K562 (cell line): ENCODE results near the gene LGI4. TPM values are rescaled to one million over a fixed set of nuclear protein-coding genes. Genes with fewer than 3 reads are reported as not detected.

Experiments used
- ATAC-seq: fragments of 200-7000 bp; cut with Tn5 transposase; 3 replicates; pipeline ENCODE4 v1.9.1; 2020; ENCODE audit warnings: moderate library complexity
- BruUV-seq: library from RNA; stranded (reverse); fragments of 400-500 nt; replicated peaks from 2 replicates; lab custom pipeline; 2021; lab: Mats Ljungman, UMichigan
- CTCF ChIA-PET: fragments of 300-600 bp; formaldehyde crosslinking; extraction: SDS; loops from one replicate; lab custom pipeline; 2021; ENCODE audit warnings: low intra/inter-chr PET ratio; lab: Yijun Ruan, JAX
- POLR2A ChIA-PET: fragments of 300-600, 350-650 bp; sonication (Branson Sonifier 250); formaldehyde crosslinking; extraction: SDS; loops from one replicate; lab custom pipeline; 2021; ENCODE audit warnings: antibody characterized with exemption, inconsistent platforms; lab: Yijun Ruan, JAX
- DNase-seq, 4 experiments: peaks; one replicate each; pipeline versions ENCODE4 v3.0.0 to v3.0.0-alpha.2; 2011 to 2018; ENCODE audit warnings: low spot score in 3 of 4, mixed read lengths in 3 of 4; ENCODE audit errors: extremely low read depth in 1 of 4
- FAIRE-seq: peaks from 2 replicates; lab custom pipeline; 2011; peaks lifted over from hg19 to GRCh38; lab: Jason Lieb, UNC
- H2AFZ ChIP-seq: 2 replicates; pipeline ENCODE4 v1.6.0; 2011; ENCODE audit warnings: low read depth, low read length, control low read depth, inconsistent platforms
- H3K27ac ChIP-seq: fragments of 200-600 bp; 3 replicates; pipeline ENCODE4 v1.8.0; 2011; ENCODE audit warnings: low read depth, mild to moderate bottlenecking, control low read depth, inconsistent platforms, low read length, moderate library complexity, mixed read lengths; ENCODE audit errors: extremely low read depth
- H3K27me3 ChIP-seq, 2 experiments: fragments of 300-600 bp in 1 of 2; 2 replicates in 1 of 2; 3 replicates in 1 of 2; pipeline versions ENCODE4 v1.6.0 to v1.8.0; 2011; ENCODE audit warnings: inconsistent platforms in 2 of 2, low read length in 2 of 2, mild to moderate bottlenecking in 1 of 2, mixed read lengths in 1 of 2, moderate library complexity in 1 of 2; ENCODE audit not compliant: control insufficient read depth in 2 of 2, insufficient read depth in 2 of 2
- H3K36me3 ChIP-seq: fragments of 300-600 bp; 3 replicates; pipeline ENCODE4 v1.8.0; 2011; ENCODE audit warnings: mild to moderate bottlenecking, low read length, inconsistent platforms; ENCODE audit not compliant: control insufficient read depth, insufficient read depth
- H3K4me1 ChIP-seq, 2 experiments: fragments of 200-600 bp in 1 of 2; replicated peaks in 1 of 2; 2 replicates in 1 of 2; 3 replicates in 1 of 2; pipeline versions ENCODE4 v1.5.1 to v1.8.0; 2011; ENCODE audit warnings: inconsistent platforms in 2 of 2, low read length in 2 of 2, mild to moderate bottlenecking in 1 of 2, mixed read lengths in 1 of 2, moderate library complexity in 1 of 2; ENCODE audit not compliant: control insufficient read depth in 2 of 2, insufficient read depth in 2 of 2
- H3K4me2 ChIP-seq: 2 replicates; pipeline ENCODE4 v1.6.1; 2011; ENCODE audit warnings: low read length, control low read depth, inconsistent platforms, mixed read lengths; ENCODE audit not compliant: insufficient read depth
- H3K4me3 ChIP-seq: fragments of 200-600 bp; sonication (generic), shearing (Covaris generic); 2 replicates; pipeline ENCODE4 v1.5.1; 2016; ENCODE audit warnings: control low read depth, inconsistent platforms
- H3K79me2 ChIP-seq: fragments of 200-600 bp; 3 replicates; pipeline ENCODE4 v1.8.0; 2011; ENCODE audit warnings: low read length, inconsistent platforms; ENCODE audit not compliant: control insufficient read depth, insufficient read depth
- H3K9ac ChIP-seq, 2 experiments: 2 replicates each; pipeline versions ENCODE4 v1.6.0 to v1.6.1; 2011; ENCODE audit warnings: low read depth in 2 of 2, low read length in 2 of 2, control low read depth in 1 of 2, inconsistent platforms in 1 of 2, mild to moderate bottlenecking in 1 of 2, mixed read lengths in 1 of 2; ENCODE audit not compliant: insufficient read depth in 1 of 2
- H3K9me1 ChIP-seq: one replicate; pipeline ENCODE4 v1.6.0; 2011; ENCODE audit warnings: inconsistent platforms, mild to moderate bottlenecking, low read length, moderate library complexity; ENCODE audit not compliant: control insufficient read depth, insufficient read depth
- H3K9me3 ChIP-seq: replicated peaks from 2 replicates; pipeline ENCODE4 v1.5.1; 2011; ENCODE audit warnings: low read depth, low read length, inconsistent platforms; ENCODE audit not compliant: control insufficient read depth, insufficient read depth
- H4K20me1 ChIP-seq: replicated peaks from 2 replicates; pipeline ENCODE4 v1.6.1; 2011; ENCODE audit warnings: low read length, inconsistent platforms, mixed read lengths; ENCODE audit not compliant: control insufficient read depth, insufficient read depth
- NRF1 ChIP-seq, 2 experiments: fragments of 450-650 bp; IDR thresholded peaks in 1 of 2; conservative IDR thresholded peaks in 1 of 2; 2 replicates each; pipeline ENCODE4 v1.6.1; 2014; ENCODE audit warnings: mild to moderate bottlenecking in 2 of 2
- ZNF408 ChIP-seq: fragments of 250-450 bp; sonication (Bioruptor Pico); IDR thresholded peaks from 2 replicates; pipeline ENCODE4 v1.4.0; 2020; ENCODE audit warnings: low read depth, mild to moderate bottlenecking, moderate library complexity
- WGBS: fragments of 100-300 bp; shearing (Covaris generic); methylation state at CpG from one replicate; pipeline ENCODE4 v1.1.6; 2016; ENCODE audit warnings: low coverage, mixed read lengths; ENCODE audit not compliant: insufficient coverage; ENCODE audit errors: missing lambda C conversion rate; 5-methylcytosine and 5-hydroxymethylcytosine counted together
- in situ Hi-C: fragments of 300-500 bp; cut with MboI; formaldehyde crosslinking; loops from 4 replicates; pipeline ENCODE4 v1.15.0; 2018; ENCODE audit warnings: inconsistent platforms, mixed read lengths
- intact Hi-C: fragments of 100-400 bp; cut with micrococcal nuclease; formaldehyde crosslinking; loops from 2 replicates; pipeline ENCODE4 v1.14.2; 2022
- polyA plus RNA-seq, 8 experiments: library from polyadenylated mRNA; depleted of rRNA in 4 of 8; stranded (reverse) in 5 of 8; unstranded in 3 of 8; fragments of >200 nt; fragmentation: Nextera tagmentation in 2 of 8; fragmentation: Illumina TruSeq in 1 of 8; extraction: Ambion mirVana in 2 of 8; extraction: Trizol in 1 of 8; gene quantifications; 2 replicates each; pipeline versions ENCODE4 v1.2.1 to v1.2.3, GENCODE V29; 2011 to 2014; ENCODE audit warnings: inconsistent platforms in 1 of 8, missing spikeins in 1 of 8
- total RNA-seq, 7 experiments: library from RNA; depleted of rRNA in 6 of 7; stranded (reverse); fragments of >200 nt in 6 of 7; fragmentation: Illumina TruSeq in 2 of 7; extraction: Trizol in 2 of 7; gene quantifications; 2 replicates each; pipeline versions ENCODE4 v1.2.1 to v1.2.3, GENCODE V29; 2011 to 2021; ENCODE audit warnings: low replicate concordance in 1 of 7
- TF ChIP-seq, protein P1 (sequence below): sonication (generic); formaldehyde crosslinking; IDR thresholded peaks from 2 replicates; pipeline ENCODE4 v1.8.1; 2023; ENCODE audit warnings: missing genetic modification reagents, mild to moderate bottlenecking, borderline replicate concordance

The LGI4 gene
- total and polyA plus RNA-seq, 9 of the 15 experiments (the other 6 are each of a cell fraction or from before 2014, with no cell fraction given), result 0.14 to 0.30 (median 0.24) TPM; not detected in 4

DNA sequence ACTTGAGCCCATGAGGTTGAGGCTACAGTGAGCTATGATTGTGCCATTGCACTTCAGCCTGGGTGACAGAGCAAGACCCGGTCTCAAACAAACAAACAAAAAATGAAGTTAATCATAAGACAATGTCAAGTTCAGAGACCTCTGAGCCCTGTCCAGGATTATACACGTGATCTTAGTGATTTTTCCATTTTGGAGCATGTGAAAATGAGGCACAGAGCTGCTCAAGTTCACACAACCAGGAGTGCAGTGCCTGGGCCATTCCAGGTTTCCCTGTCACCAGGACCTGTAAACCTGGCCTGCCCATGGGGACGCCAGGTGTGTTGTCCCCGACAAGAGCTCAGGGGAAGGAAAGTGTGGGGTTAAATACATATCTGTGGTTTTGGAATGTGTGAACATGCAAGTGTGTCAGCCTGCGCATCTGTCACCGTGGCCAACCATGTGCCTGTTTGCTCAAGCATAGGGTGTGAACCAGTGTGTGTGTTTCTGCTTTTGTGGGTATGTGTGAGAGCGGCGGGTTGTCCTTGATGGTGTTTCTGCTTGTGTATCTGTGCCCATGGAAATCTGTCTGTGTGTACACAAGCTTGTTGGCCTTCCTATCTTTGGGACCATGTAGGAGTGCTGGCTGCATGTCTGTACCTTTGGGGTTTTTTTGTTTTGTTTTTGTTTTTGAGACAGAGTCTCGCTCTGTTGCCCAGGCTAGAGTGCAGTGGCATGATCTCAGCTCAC is 2.3 kb upstream of the LGI4 start:
- Histone ChIP-seq H3K36me3 (no peaks in the 10 kb centered on the region), H3K27ac (no peak overlapping the region), H4K20me1 (0 out of 2 replicates have a peak, but pooled peaks cover 4% of the 10 kb centered on the region), H2AFZ (no peak overlapping the region), H3K27me3 (peaks cover 0 to 16% of the 10 kb centered on the region in 2 experiments; a peak in 4 of 5 replicates), H3K4me1 (peaks cover 10 to 45% of the 10 kb centered on the region in 2 experiments), H3K9ac (0 out of 4 replicates have a peak overlapping the region, but pooled peaks of 1 of the 2 experiments have one; percentile 46), H3K9me3 (no peaks in the 10 kb centered on the region), H3K4me3 (no peak overlapping the region), H3K79me2 (no peaks in the 10 kb centered on the region), H3K9me1 (no peaks in the 10 kb centered on the region), H3K4me2 (no peak overlapping the region)
- WGBS, result 27% methylated on average over 9 of the region's 9 CpGs
- TF ChIP-seq, protein P1, sequence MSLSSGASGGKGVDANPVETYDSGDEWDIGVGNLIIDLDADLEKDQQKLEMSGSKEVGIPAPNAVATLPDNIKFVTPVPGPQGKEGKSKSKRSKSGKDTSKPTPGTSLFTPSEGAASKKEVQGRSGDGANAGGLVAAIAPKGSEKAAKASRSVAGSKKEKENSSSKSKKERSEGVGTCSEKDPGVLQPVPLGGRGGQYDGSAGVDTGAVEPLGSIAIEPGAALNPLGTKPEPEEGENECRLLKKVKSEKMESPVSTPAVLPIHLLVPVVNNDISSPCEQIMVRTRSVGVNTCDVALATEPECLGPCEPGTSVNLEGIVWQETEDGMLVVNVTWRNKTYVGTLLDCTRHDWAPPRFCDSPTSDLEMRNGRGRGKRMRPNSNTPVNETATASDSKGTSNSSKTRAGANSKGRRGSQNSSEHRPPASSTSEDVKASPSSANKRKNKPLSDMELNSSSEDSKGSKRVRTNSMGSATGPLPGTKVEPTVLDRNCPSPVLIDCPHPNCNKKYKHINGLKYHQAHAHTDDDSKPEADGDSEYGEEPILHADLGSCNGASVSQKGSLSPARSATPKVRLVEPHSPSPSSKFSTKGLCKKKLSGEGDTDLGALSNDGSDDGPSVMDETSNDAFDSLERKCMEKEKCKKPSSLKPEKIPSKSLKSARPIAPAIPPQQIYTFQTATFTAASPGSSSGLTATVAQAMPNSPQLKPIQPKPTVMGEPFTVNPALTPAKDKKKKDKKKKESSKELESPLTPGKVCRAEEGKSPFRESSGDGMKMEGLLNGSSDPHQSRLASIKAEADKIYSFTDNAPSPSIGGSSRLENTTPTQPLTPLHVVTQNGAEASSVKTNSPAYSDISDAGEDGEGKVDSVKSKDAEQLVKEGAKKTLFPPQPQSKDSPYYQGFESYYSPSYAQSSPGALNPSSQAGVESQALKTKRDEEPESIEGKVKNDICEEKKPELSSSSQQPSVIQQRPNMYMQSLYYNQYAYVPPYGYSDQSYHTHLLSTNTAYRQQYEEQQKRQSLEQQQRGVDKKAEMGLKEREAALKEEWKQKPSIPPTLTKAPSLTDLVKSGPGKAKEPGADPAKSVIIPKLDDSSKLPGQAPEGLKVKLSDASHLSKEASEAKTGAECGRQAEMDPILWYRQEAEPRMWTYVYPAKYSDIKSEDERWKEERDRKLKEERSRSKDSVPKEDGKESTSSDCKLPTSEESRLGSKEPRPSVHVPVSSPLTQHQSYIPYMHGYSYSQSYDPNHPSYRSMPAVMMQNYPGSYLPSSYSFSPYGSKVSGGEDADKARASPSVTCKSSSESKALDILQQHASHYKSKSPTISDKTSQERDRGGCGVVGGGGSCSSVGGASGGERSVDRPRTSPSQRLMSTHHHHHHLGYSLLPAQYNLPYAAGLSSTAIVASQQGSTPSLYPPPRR (CRISPR knock-in tag), result no peak
- TF ChIP-seq NRF1 (conservative IDR thresholded peaks at IDR 0.05 in 1 of 2, IDR thresholded peaks at IDR 0.05 in 1 of 2) (peak in 1 of 2 experiments; percentile 16; a peak in 1 of 4 replicates), ZNF408 (no peak)
- in situ Hi-C loops (loop anchor here (10.0 kb wide), 1 partner anchor 302 kb away; no protein-coding TSS in a partner anchor), intact Hi-C loops (loop anchor here (5.0 kb wide), 1 partner anchor 165 kb away; no protein-coding TSS in a partner anchor)
- BruUV-seq, result no TSS peak
- no peak for DNase-seq
- no peak for ATAC-seq
- POLR2A ChIA-PET, result interaction anchor here (0.6 to 1.0 kb wide), 3 partner anchors 21 to 567 kb away, joined by 3 to 4 read pairs (median 3); partner anchors contain the start of genes FXYD3 and ZBTB32
- CTCF ChIA-PET, result interaction anchor here (1.0 kb wide), 1 partner anchor 70 kb away, joined by 5 read pairs; no protein-coding TSS in a partner anchor
- FAIRE-seq, result peak; percentile 23
